HG03066 (cell line): ENCODE measurements around the gene BUD31.
A peak's percentile ranks its signal among the peaks of the same experiment; 100 is the strongest.
"Not testable (repeated sequence)": the region's sequence is repeated elsewhere in the genome, so short reads cannot be mapped to it uniquely, and the experiment has no call there.

Experiments
- ATAC-seq: cut with Tn5 transposase; IDR thresholded peaks from one replicate; pipeline ENCODE4 v1.9.1; 2021; ENCODE audit warnings: low read depth; ENCODE audit not compliant: unreplicated experiment

BUD31 gene

GRCh38 chr7:99408379-99409191 lies at the start of gene BUD31, which contains the start of gene PDAP1:
BUD31 (plus strand) TSS chr7:99408969; CDS start chr7:99411093, 2,124 bp downstream.
PDAP1 (minus strand) TSS chr7:99408597; CDS start chr7:99408548, 49 bp downstream.
- ATAC-seq: peak; percentile 76

GRCh38 chr7:99359465-99360154 lies 49.2 kb upstream of the BUD31 start:
- ATAC-seq: no peak

GRCh38 chr7:99362801-99363200 lies 46.0 kb upstream of the BUD31 start:
- ATAC-seq: no peak

- ATAC-seq: no peak
Measured at GRCh38 chr7:99363286-99363685, 45.5 kb upstream of the BUD31 start.

GRCh38 chr7:99365318-99366141 lies 43.2 kb upstream of the BUD31 start:
- no peak for ATAC-seq

- ATAC-seq: no peak
Measured at GRCh38 chr7:99366646-99367045, 42.1 kb upstream of the BUD31 start.

GRCh38 chr7:99368750-99369389 lies 39.9 kb upstream of the BUD31 start:
- no peak for ATAC-seq

GRCh38 chr7:99369767-99370391 lies 38.9 kb upstream of the BUD31 start:
- ATAC-seq: no peak

GRCh38 chr7:99371376-99371920 lies 37.3 kb upstream of the BUD31 start:
- ATAC-seq: no peak

GRCh38 chr7:99372275-99373090 lies 36.3 kb upstream of the BUD31 start:
- no peak for ATAC-seq

GRCh38 chr7:99373091-99374066 lies 35.4 kb upstream of the BUD31 start:
- no peak for ATAC-seq

GRCh38 chr7:99374111-99375064 lies 34.4 kb upstream of the BUD31 start, which contains the start of gene ARPC1B:
ARPC1B (plus strand) TSS chr7:99374730; CDS start chr7:99385715, 10,985 bp downstream.
- ATAC-seq: peak; percentile 59

GRCh38 chr7:99375070-99375807 lies 33.5 kb upstream of the BUD31 start:
- ATAC-seq: peak; percentile 46

- ATAC-seq: no peak
Measured at GRCh38 chr7:99379043-99379577, 29.7 kb upstream of the BUD31 start.

GRCh38 chr7:99379693-99380031 lies 29.1 kb upstream of the BUD31 start:
- not testable (repeated sequence) for ATAC-seq
